ENCODE results near the gene MRPL12. TPM values are rescaled to one million over a fixed set of nuclear protein-coding genes. Genes with fewer than 3 reads are reported as not detected.

The MRPL12 gene
- total and polyA plus RNA-seq, 2 of the 13 experiments (the other 11 are each of a cell fraction or from before 2014, with no cell fraction given) = 39.1 to 94.1 TPM

DNA sequence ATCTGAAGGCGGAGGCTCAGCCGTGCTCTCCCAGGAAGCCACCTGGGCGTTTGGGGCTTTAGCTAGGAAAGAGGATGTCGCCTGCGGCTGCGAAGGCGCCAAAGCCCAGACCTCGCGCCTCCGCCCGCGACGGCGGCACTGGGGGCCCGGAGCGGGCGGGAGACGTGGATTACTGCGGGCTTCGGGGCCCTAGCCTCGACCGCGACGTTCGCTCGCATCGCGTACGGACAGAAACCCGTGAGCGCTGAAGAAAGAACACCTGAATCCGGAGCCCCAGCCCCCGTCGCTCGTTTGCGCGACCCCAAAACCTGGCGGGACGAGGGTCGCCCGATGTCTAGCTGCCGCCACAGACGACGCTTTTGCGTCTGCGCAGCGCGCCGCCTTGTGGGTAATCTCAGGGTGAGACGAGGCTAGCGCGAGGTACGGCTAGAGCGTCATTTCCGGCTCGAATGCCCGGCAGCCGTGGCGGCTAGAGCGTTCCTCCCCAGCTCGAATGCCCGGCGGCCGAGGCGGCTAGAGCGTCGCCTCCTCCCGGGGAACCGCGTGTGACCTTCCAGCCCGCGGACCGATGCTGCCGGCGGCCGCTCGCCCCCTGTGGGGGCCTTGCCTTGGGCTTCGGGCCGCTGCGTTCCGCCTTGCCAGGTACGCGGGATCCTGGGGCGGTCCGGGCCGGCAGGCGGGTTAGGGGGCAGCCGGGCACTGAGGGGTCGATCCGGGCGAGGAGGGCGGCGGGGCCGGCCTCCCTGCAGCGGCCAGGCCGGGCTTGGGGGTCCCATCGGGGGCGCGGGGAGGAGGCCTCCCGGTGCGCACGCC lies at the start of gene MRPL12 (continued):
- TF ChIP-seq ZNF556 (CRISPR knock-in tag; IDR thresholded peaks at IDR 0.05; ENCODE audit: borderline replicate concordance) (peak; percentile 94), SMAD1 (CRISPR knock-in tag; IDR thresholded peaks at IDR 0.05; ENCODE audit: borderline replicate concordance, low read depth) (peak; percentile 91; the same call in 1 of the 2 replicates), GMEB1 (CRISPR knock-in tag; IDR thresholded peaks at IDR 0.05; ENCODE audit: borderline replicate concordance) (peak; percentile 94), HCFC1 (IDR thresholded peaks at IDR 0.05; ENCODE audit: low read depth, low read length) (peak; percentile 75), ZNF780A (CRISPR knock-in tag; IDR thresholded peaks at IDR 0.05) (peak; percentile 82), MAFG (CRISPR knock-in tag; IDR thresholded peaks at IDR 0.05) (no peak), ZNF775 (CRISPR knock-in tag; IDR thresholded peaks at IDR 0.05; ENCODE audit: borderline replicate concordance) (no peak), RBM39 (IDR thresholded peaks at IDR 0.05; ENCODE audit: low read depth, low read length, poor library complexity, severe bottlenecking) (peak; percentile 74), ELF1 (CRISPR knock-in tag; IDR thresholded peaks at IDR 0.05) (peak; percentile 89), HDAC1 (CRISPR knock-in tag; IDR thresholded peaks at IDR 0.05) (peak; percentile 99), ZFP41 (CRISPR knock-in tag; IDR thresholded peaks at IDR 0.05; ENCODE audit: borderline replicate concordance) (no peak), ZNF776 (CRISPR knock-in tag; IDR thresholded peaks at IDR 0.05) (peak; percentile 87; the same call in 1 of the 2 replicates), EHMT2 (IDR thresholded peaks at IDR 0.05; ENCODE audit: borderline replicate concordance, low read depth, low read length) (no peak), ZEB1 (IDR thresholded peaks at IDR 0.05; ENCODE audit: insufficient replicate concordance, low read depth) (no peak), ZSCAN25 (CRISPR knock-in tag; IDR thresholded peaks at IDR 0.05) (no peak), ARNTL (CRISPR knock-in tag; IDR thresholded peaks at IDR 0.05) (peak; percentile 82), RORA (CRISPR knock-in tag; IDR thresholded peaks at IDR 0.05) (no peak), MED1 (CRISPR knock-in tag; IDR thresholded peaks at IDR 0.05) (peak; percentile 89), ZNF589 (CRISPR knock-in tag; conservative IDR thresholded peaks at IDR 0.05) (peak; percentile 94; the same call in 1 of the 2 replicates), HOXA3 (CRISPR knock-in tag; IDR thresholded peaks at IDR 0.05) (peak; percentile 98)
- TF ChIP-seq, protein P1, sequence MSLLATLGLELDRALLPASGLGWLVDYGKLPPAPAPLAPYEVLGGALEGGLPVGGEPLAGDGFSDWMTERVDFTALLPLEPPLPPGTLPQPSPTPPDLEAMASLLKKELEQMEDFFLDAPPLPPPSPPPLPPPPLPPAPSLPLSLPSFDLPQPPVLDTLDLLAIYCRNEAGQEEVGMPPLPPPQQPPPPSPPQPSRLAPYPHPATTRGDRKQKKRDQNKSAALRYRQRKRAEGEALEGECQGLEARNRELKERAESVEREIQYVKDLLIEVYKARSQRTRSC (CRISPR knock-in tag; IDR thresholded peaks at IDR 0.05; ENCODE audit: low read depth) = peak; percentile 93; the same call in 1 of the 2 replicates
- TF ChIP-seq, protein P2, sequence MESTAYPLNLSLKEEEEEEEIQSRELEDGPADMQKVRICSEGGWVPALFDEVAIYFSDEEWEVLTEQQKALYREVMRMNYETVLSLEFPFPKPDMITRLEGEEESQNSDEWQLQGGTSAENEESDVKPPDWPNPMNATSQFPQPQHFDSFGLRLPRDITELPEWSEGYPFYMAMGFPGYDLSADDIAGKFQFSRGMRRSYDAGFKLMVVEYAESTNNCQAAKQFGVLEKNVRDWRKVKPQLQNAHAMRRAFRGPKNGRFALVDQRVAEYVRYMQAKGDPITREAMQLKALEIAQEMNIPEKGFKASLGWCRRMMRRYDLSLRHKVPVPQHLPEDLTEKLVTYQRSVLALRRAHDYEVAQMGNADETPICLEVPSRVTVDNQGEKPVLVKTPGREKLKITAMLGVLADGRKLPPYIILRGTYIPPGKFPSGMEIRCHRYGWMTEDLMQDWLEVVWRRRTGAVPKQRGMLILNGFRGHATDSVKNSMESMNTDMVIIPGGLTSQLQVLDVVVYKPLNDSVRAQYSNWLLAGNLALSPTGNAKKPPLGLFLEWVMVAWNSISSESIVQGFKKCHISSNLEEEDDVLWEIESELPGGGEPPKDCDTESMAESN (CRISPR knock-in tag; conservative IDR thresholded peaks at IDR 0.05) = peak; percentile 99
- TF ChIP-seq, protein P3, sequence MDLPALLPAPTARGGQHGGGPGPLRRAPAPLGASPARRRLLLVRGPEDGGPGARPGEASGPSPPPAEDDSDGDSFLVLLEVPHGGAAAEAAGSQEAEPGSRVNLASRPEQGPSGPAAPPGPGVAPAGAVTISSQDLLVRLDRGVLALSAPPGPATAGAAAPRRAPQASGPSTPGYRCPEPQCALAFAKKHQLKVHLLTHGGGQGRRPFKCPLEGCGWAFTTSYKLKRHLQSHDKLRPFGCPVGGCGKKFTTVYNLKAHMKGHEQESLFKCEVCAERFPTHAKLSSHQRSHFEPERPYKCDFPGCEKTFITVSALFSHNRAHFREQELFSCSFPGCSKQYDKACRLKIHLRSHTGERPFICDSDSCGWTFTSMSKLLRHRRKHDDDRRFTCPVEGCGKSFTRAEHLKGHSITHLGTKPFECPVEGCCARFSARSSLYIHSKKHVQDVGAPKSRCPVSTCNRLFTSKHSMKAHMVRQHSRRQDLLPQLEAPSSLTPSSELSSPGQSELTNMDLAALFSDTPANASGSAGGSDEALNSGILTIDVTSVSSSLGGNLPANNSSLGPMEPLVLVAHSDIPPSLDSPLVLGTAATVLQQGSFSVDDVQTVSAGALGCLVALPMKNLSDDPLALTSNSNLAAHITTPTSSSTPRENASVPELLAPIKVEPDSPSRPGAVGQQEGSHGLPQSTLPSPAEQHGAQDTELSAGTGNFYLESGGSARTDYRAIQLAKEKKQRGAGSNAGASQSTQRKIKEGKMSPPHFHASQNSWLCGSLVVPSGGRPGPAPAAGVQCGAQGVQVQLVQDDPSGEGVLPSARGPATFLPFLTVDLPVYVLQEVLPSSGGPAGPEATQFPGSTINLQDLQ (CRISPR knock-in tag; IDR thresholded peaks at IDR 0.05) = 0 out of 2 replicates have a peak, but pooled peaks have one; percentile 52

All from HepG2 (cell line).